ENCODE measurements around the gene SLC25A3. TPM values are rescaled to one million over a fixed set of nuclear protein-coding genes. Genes with fewer than 3 reads are reported as not detected.
A peak's percentile ranks its signal among the peaks of the same experiment; 100 is the strongest.

SLC25A3 gene
- total and polyA plus RNA-seq, 2 of the 13 experiments (the other 11 are each of a cell fraction or from before 2014, with no cell fraction given) = 292 to 829 TPM

GRCh38 chr12:98644433-98644711 is 50.9 kb downstream of the SLC25A3 start (continued):
- TF ChIP-seq IRF9 (CRISPR knock-in tag; IDR thresholded peaks at IDR 0.05; ENCODE audit: borderline replicate concordance) (no peak), ZXDC (CRISPR knock-in tag; IDR thresholded peaks at IDR 0.05) (peak; percentile 78; the same call in 1 of the 2 replicates), MZF1 (CRISPR knock-in tag; IDR thresholded peaks at IDR 0.05; ENCODE audit: borderline replicate concordance) (no peak), ZSCAN31 (CRISPR knock-in tag; IDR thresholded peaks at IDR 0.05; ENCODE audit: low read depth) (peak; percentile 12; the same call in 1 of the 2 replicates), GTF2F1 (IDR thresholded peaks at IDR 0.05; ENCODE audit: low read length) (no peak), ZNF547 (CRISPR knock-in tag; IDR thresholded peaks at IDR 0.05) (0 out of 2 replicates have a peak, but pooled peaks have one; percentile 9), PHF8 (CRISPR knock-in tag; IDR thresholded peaks at IDR 0.05) (peak; percentile 80; the same call in 1 of the 2 replicates), ZBTB38 (CRISPR knock-in tag; IDR thresholded peaks at IDR 0.05) (no peak), POLR2AphosphoS2 (IDR thresholded peaks at IDR 0.05; ENCODE audit: low read depth, low read length) (no peak), ZNF329 (CRISPR knock-in tag; IDR thresholded peaks at IDR 0.05; ENCODE audit: low read depth) (0 out of 2 replicates have a peak, but pooled peaks have one; percentile 62), MTF2 (CRISPR knock-in tag; IDR thresholded peaks at IDR 0.05; ENCODE audit: borderline replicate concordance) (0 out of 2 replicates have a peak, but pooled peaks have one; percentile 49), CEBPZ (IDR thresholded peaks at IDR 0.05; ENCODE audit: low read length) (no peak), DRAP1 (CRISPR knock-in tag; IDR thresholded peaks at IDR 0.05) (no peak), KDM2A (CRISPR knock-in tag; IDR thresholded peaks at IDR 0.05; ENCODE audit: borderline replicate concordance, low read depth) (peak; percentile 39; the same call in 1 of the 2 replicates), TFDP1 (CRISPR knock-in tag; IDR thresholded peaks at IDR 0.05; ENCODE audit: borderline replicate concordance) (no peak), ZBTB26 (CRISPR knock-in tag; IDR thresholded peaks at IDR 0.05; ENCODE audit: borderline replicate concordance) (0 out of 2 replicates have a peak, but pooled peaks have one; percentile 39), PHF20 (CRISPR knock-in tag; IDR thresholded peaks at IDR 0.05) (peak; percentile 55)

Measured in HepG2 (cell line).